HG03039 (cell line): ENCODE data around the gene MRPS7.
"Not testable (repeated sequence)": the region's sequence is repeated elsewhere in the genome, so short reads cannot be mapped to it uniquely, and the experiment has no call there.

Experiments
- ATAC-seq: cut with Tn5 transposase; IDR thresholded peaks from one replicate; pipeline ENCODE4 v1.9.1; 2021; ENCODE audit warnings: mild to moderate bottlenecking, moderate library complexity; ENCODE audit not compliant: unreplicated experiment

Gene MRPS7

DNA sequence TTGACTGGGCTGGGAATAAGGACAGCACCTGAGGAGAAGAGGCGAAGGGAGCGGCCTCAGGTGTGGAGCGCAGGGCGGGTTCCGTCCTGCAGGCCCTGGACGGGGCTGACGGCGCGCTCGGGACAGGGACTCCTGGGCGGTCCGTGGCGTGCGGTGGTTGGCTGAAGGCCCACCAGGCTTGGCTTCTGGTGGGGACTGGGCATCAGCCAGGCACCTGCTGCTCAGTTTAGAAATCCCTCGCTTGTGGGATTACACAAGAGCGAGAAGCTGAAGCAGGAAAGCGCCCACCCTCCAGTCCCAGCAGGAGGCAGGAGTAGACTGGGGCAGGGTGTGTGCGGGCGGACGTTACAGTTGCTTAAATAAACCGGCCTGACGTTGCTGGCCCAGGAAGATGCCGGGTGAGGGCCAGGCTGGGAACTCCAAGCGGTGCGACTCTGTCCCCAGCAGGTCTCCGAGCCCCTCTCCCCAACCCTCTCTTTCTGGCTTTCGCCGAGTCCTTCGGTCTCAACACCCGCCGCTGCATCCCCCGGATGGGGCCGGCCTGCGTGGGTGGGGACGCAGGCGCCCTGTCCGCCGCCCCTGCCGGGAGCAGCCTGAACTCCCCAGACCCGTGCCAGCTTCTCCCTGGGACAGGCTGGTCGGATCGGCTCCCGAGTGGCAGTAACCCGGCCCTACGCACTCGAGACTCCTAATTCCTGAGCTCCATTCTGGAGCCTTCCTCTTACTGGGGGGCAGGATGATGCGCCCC lies 8.7 kb downstream of the MRPS7 start:
- peak; percentile 26 for ATAC-seq

DNA sequence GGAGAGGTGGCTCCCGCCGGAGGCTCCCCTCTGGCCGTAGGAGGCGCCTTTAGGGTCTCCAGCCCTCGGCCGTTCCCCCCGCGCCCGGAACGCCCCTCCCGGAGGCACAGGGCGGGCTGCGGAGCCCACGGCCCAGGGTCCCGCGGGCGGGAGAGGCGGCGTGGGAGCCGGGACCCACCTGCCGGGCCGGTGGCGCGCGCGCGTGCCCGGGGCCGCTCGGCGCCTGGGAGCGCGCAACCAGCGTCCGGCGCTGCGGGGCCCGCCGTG lies 9.2 kb downstream of the MRPS7 start, which contains the start of gene MIF4GD:
Gene MIF4GD (minus strand): TSS at position 266 of the 267 bp plus-strand sequence. CDS start 1,036 bp downstream, outside the sequence.
- ATAC-seq: no peak

DNA sequence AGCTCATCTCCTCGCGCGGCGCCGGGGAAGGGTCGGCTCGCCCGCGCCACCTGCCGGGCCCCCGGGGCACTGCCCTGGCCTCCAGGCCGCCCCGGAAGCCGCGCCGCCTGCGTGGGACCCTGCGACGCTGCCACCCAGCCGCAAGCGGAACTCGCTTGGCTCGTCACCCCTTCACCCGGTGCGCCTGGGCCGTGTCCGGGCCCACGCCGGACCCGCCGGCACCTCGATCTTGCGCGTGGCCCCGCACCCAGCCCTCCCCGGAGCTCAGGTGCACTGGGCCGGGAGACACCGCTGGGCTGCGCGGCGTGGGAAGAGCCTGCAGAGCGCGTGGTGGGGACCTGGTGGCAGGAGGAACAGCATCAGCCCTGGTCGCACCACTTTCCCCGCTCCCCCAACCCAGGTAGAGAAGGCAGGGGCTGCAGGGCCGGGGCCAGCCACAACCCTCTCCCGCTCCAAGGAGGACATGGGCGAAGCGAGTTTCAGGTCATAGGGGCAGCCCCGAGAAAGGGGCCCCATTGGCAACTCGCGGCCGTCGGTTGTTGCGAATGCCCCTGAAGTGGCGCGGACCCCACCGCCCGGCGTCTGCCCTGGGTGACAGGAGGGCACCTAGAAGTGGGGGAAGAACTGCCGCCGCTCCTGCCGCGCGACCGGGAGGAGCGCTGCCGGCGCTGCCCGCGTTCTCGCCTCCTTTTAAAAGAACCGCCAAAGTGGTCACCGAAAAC lies 9.7 kb downstream of the MRPS7 start:
- ATAC-seq: peak; percentile 62

DNA sequence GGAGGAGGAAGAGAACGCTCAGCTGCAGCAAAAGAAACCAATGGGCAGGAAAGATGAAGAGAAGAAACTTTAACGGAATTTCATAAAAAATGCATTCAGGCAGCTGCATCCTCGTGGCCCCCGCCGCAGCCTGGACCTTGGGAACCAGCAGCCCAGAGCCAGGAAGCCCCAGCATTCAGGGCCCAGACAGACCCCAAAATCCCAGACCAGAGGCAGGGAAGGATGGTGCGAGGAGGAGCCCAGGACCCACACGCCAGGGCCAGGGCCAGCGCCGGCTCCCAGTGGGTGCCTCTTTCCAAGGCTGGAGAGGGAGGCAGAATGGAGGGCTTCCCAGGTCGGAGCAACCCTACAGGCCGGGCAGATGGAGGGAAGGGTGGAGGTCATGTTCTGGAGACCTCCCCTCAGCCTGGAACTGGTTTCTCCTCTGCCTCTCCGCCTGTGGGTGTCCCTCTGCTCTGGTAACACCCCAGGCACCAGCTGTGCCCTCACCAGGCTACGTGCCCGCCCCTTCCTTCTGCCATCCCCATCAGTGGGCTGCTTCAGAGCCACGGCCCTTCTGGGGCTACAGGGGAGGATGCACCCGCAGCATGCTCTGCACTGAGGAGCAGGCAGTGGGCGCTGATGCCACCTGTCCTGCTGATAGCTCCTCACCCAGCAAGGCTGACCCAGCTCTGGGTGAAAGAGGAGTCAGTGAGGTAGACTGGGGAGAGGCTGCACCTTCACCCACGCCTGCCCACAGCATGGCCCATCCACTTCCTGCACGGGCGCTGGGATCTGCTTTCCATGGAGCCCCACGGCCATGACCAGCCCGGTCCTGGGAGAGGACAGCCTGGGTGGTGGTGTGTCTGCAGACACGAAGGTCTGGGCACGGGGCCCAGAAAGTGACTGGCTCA lies 10.5 kb downstream of the MRPS7 start:
- no peak for ATAC-seq

DNA sequence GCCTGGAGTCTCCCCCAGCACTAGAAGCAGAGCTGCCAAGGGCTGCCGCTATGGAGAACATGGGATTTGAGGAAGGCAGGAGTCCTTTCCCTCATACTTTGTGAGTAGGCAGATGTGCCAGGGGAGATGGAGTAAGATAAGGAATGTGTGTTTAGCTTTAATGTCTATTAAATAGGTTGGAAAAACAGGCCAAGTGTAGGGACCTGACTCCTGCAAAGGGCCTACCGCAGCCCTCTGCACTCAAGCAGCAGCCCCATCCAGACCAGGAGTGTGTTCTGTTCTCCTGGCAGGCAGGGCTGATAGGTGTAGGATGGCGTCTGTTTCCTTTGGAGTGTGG lies 11.1 kb downstream of the MRPS7 start:
- ATAC-seq: no peak

DNA sequence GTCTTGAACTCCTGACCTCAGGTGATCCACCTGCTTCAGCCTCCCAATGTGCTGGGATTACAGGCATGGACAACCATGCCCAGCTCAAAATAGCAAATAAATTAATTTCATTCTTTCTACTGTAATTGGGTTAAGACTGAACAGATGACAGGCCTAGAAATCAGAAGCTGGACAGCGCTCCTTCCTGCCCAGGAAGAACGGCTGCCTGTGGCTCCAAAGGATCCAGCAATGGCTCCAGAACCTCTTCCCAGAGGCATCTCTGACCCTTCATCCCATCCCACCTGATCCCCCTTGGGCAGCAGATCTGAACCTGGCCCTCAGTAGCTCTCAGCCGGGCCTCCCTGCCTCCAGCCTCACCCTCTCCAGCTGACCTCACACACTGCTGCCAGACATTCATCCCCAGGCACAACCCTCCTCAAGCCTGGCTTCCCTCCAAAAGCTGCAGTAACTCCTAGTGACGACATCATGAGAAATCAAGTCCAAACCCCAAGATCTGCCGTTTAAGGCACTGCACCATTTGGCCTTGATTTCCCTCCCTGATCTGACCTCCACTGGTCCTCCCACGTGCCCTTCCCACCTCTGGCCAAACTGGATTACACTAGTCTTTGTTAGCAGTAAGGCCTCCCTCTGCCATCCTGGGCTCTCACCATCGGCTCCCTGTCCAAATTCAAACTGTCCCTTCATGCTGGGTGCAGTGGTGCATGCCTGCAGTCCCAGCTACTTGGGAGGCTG lies 12.5 kb downstream of the MRPS7 start:
- no peak for ATAC-seq

DNA sequence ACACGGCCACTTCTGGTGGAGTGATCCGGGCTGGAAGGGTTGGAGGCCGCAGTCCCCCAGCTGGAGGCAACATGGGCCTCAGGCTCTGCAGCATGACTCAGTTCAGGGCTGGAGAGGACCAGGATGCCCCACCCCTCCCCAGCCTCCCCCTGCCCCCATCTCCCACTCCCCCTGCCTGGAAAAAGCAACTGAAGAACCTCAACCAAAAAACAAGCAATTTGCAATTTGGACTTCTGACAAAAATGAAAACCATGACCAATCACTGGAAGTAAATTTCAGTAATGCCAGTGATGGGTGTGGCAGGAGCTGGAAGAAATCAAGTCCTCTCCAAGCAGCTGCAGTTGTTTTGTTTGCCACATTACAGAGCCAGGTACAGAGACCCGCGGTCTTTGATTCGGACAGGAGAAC lies 16.0 kb downstream of the MRPS7 start:
- ATAC-seq: no peak

DNA sequence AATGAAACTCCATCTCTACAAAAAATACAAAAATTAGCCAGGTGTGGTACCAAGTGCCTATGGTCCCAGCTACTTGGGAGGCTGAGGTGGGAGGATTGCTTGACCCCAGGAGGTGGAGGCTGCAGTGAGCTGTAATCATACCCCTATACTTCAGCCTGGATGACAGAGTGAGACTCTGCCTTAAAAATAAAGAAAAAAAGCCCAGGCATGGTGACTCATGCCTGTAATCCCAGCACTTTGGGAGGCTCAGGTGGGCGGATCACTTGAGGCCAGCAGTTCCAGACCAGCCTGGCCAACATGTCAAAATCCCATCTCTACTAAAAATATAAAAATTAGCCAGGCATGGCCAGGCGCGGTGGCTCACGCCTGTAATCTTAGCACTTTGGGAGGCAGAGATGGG lies 18.5 kb downstream of the MRPS7 start:
- ATAC-seq: not testable (repeated sequence)

DNA sequence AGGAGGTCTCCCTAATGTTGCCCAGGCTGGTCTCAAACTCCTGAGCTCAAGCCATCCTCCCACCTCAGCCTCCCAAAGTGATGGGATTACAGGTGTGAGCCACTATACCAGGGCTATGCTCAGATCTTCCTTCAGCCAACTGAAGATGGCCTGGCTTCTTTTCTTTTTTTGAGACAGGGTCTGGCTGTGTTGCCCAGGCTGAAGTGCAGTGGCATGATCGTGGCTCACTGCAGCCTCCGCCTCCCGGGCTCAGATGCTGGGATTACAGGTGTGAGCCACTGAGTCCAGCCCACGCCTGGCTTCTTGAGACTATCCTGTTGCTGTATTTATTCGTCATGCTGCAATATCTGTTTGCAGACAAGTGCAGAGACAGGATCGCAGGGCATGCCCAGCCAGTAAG lies 23.4 kb downstream of the MRPS7 start:
- no peak for ATAC-seq

DNA sequence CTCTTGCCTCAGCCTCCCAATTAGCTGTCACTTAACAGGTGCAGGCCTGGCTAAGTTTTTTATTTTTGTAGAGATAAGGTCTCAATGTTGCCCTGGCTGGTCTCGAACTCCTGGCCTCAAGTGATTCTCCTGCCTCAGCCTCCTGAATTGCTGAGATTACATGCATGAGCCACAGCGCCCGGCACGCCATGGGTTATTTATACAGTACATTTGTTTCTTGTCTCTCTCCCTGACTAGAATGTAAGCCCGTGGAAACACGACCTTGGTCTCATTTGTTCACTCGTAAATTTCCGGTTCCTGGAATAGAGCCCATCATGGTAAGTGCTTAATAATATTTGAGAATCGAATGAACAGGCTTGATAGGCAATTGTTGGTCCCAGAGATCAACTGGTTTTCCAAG lies 25.5 kb downstream of the MRPS7 start:
- no peak for ATAC-seq

DNA sequence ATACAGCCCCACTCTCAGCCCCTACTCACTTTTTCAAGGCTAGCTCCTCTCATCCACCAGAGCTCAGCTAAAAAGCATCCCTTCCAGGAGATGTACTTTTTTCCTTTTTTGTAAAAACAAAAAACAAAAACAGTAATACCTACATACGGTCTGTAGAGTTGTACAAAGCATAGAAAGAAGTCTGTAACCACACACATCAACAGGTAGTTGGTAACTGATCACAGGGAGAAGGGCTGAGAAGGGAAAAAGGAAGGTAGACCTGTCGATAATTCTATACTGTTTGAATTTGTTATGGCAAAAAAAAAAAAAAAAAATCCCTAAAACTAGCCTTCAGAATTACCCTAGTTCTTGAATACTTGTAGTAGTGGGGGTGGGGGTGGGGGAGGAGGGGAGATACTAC lies 26.7 kb downstream of the MRPS7 start:
- ATAC-seq: no peak

DNA sequence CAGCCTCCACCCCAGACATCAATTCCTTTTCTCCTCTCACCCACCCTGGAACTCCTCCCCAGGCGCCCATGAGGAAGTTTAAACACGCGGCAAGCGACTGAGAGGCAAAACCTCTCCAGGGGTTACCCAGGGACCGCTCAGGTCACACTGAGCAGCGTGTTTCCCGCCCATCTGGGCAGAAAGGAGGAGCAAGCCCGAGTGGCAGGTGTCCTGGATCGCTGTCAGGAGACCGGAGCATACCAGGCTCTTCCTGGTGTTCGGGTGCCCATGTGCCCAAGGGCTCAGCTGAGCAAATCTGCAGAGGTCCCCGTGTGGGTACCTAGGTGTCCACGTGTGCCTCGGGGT lies 27.1 kb downstream of the MRPS7 start:
- peak; percentile 9 for ATAC-seq

DNA sequence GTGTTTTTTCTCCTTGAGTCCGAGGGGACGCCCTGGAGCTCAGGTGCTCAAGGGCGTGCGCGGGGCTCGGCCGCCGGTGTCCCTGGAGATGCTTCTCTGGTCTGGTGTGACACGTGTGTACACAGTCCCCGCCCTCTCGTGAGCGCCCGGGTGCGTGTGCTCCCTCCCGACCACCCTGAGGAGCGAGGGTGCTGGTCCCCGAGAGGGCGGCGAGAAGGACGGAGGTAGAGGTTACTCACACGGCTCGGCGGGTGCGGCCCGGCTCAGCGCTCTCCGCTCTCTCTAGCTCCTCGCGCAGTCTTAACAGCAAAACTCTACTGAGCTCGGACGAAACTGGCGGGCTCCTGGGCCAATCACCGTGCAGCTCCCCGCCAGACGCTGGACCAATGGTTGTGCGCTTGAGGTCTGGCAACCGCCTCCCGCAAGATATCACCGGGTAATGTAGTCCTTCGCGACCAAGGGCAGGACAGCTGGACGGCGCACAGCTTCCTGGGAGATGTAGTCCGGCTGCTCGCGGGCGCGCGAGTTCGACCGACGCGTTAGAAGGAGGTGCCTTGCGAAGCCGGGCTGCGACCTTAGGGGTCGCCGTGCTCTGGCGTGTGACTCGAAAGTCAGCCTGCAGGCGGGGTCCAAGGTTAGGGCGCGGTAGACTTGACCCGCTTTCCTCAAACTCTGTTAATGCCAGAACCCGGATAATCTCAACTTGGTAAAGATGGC lies 27.6 kb downstream of the MRPS7 start, which contains the start of gene SLC25A19:
Gene SLC25A19 (minus strand): TSS at position 319 of the 717 bp plus-strand sequence. CDS start 2,669 bp downstream, outside the sequence.
- ATAC-seq: peak; percentile 92

DNA sequence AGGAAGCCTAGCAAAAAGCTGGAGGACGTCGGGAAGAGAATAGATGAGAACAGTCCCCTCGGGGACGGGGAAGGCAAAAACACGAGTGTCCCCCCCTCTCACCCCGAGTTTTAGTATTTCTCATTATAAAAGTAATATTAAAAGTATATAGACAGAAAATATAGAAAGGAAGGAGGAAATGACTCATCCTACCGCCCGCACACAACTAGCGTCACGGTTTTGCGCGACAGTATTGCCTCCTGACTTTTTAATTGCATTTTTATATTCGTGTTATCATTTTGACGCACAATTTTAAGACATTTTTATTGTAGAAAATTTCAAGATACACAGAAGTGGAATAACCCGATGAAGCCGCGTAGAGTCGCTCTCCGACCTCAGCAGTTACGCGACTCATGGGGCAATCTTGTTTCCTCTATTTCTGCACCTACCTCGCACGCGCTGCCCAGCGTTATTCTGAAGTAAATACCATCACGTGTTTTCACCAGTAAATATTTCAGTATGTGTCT lies 28.2 kb downstream of the MRPS7 start:
- no peak for ATAC-seq

DNA sequence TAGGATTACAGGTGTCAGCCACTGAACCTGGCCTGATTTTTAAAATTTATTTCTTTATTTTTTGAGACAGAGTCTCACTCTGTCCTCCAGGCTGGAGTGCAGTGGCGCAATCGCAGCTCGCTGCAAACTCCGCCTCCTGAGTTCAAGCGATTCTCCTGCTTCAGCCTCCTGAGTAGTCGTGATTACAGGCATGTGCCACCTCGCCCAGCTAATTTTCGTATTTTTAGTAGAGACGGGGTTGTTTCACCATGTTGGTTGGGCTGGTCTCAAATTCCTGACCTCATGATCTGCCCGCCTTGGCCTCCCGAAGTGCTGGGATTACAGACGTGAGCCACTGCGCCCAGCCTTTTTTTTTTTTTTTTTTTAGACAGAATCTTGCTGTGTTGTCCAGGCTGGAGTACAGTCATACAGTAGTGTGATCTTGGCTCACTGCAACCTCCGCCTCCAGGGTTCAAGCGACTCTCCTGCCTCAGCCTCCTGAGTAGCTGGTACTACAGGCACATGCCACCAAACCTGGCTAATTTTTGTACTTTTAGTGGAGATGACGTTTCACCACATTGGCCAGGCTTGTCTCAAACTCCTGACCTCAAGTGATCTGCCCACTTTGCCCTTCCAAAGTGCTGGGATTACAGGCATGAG lies 31.2 kb downstream of the MRPS7 start:
- ATAC-seq: not testable (repeated sequence)

DNA sequence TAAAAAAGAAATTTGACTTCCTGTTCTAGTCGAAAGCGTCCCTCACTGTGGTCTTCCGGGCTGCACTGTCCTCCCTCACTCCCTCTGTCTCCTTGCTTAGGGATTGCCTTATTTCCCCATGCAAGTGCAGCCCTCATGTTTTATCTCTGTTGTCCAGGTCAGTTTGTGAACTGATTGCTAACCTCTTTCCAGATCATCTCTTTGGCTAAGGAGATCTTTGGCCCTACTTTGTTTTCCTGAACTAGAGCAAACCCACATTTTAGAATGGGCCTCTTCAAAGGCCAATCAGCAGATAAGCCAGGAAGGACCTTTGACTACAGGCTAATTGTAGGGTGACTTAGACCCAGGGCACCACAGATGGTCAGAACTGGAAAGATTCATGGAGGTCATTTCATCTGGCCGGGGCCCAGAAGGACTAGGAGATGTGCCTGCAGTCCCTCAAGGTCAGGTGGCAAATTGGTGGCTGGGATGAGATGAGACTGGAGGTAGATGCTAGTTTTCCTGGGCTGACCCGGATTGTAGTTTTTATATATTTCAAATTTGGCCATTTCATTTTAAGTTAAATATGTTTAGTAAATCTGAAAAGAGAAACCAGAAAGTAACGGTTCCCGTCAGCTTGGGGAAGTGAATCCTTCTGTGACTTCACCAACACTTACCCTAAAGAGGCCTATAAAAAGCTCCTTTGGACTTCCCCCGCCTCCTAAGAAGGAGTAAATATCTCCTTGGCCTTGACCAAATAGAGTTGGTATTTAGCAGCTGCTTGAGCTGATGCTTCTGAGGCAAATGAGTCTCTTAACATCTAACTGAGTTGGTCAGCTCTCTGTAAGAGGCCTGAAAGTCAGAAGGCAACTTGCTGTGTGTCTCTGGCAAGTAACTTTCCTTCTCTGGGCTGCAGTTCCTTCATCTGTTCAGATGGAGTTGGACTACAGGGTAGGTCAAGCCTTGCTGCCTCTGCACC lies 33.8 kb downstream of the MRPS7 start:
- ATAC-seq: peak; percentile 41

DNA sequence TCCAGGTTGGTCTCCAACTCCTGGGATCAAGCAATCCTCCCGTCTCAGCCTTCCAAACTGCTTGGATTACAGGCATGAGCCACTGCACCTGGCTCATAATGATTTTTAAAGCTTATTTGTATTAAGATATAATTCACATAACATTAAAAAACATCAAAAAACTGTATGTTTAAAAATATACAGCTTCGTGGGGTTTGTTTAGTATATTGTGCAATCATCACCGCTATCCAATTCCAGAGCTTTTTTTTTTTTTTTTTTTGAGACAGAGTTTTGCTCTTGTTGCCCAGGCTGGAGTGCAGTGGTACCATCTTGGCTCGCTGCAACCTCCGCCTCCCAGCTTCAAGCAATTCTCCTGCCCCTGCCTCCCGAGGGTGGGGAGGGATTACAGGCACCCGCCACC lies 38.6 kb downstream of the MRPS7 start:
- ATAC-seq: no peak

DNA sequence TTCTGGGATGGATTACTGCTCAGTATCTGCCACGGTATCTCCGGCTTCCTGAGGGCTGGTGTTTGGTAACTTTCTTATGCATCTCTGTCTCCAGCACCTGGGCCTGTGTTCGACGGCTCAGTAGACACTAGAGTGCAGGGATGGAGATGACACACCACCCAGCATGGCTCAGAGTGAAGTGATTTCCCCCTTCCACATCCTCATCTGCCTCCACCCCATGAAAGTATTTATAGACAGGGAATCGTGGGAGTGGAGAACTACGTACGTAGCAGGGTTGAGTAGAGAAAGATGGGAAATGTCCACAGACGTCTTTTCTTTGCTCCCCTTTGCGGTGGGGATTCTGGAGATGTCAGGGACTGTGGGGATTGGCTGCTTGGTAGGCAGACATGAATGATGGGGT lies 39.4 kb downstream of the MRPS7 start:
- no peak for ATAC-seq
